ENCODE data around the gene ADGRG6.

The ADGRG6 gene

GRCh38 chr6:142329486-142330113 lies 27.8 kb downstream of the ADGRG6 start:
- Histone ChIP-seq H3K4me3 (ENCODE audit: insufficient read depth, low read depth, low read length, poor library complexity, severe bottlenecking) (no peak overlapping the region), H3K36me3 (ENCODE audit: control insufficient read depth, insufficient read depth, low read length) (no peaks in the 10 kb centered on the region), H3K4me1 (ENCODE audit: control insufficient read depth, insufficient read depth, low read length, poor library complexity, severe bottlenecking) (no peaks in the 10 kb centered on the region), H3K27ac (ENCODE audit: insufficient read depth, low read length, poor library complexity, severe bottlenecking) (no peak overlapping the region), H3K9me3 (ENCODE audit: control insufficient read depth, low read length) (no peaks in the 10 kb centered on the region), H3K27me3 (replicated peaks; ENCODE audit: control insufficient read depth, insufficient read depth, low read length, poor library complexity, severe bottlenecking) (no peaks in the 10 kb centered on the region)
- DNase-seq = no peak

GRCh38 chr6:142331075-142331551 lies 29.3 kb downstream of the ADGRG6 start:
- no peaks in the 10 kb centered on the region for H3K4me1 ChIP-seq (ENCODE audit: control insufficient read depth, insufficient read depth, low read length, poor library complexity, severe bottlenecking)
- no peaks in the 10 kb centered on the region for H3K9me3 ChIP-seq (ENCODE audit: control insufficient read depth, low read length)
- no peak for DNase-seq
- no peak overlapping the region for H3K27ac ChIP-seq (ENCODE audit: insufficient read depth, low read length, poor library complexity, severe bottlenecking)
- H3K4me3 ChIP-seq (ENCODE audit: insufficient read depth, low read depth, low read length, poor library complexity, severe bottlenecking) = no peak overlapping the region
- H3K27me3 ChIP-seq (replicated peaks; ENCODE audit: control insufficient read depth, insufficient read depth, low read length, poor library complexity, severe bottlenecking) = no peaks in the 10 kb centered on the region
- H3K36me3 ChIP-seq (ENCODE audit: control insufficient read depth, insufficient read depth, low read length) = no peaks in the 10 kb centered on the region

- Histone ChIP-seq H3K4me3 (ENCODE audit: insufficient read depth, low read depth, low read length, poor library complexity, severe bottlenecking) (no peak overlapping the region), H3K9me3 (ENCODE audit: control insufficient read depth, low read length) (no peaks in the 10 kb centered on the region), H3K4me1 (ENCODE audit: control insufficient read depth, insufficient read depth, low read length, poor library complexity, severe bottlenecking) (no peaks in the 10 kb centered on the region), H3K36me3 (ENCODE audit: control insufficient read depth, insufficient read depth, low read length) (no peaks in the 10 kb centered on the region), H3K27me3 (replicated peaks; ENCODE audit: control insufficient read depth, insufficient read depth, low read length, poor library complexity, severe bottlenecking) (no peaks in the 10 kb centered on the region), H3K27ac (ENCODE audit: insufficient read depth, low read length, poor library complexity, severe bottlenecking) (no peak overlapping the region)
- DNase-seq = no peak
Measured at GRCh38 chr6:142331601-142332000, 29.8 kb downstream of the ADGRG6 start.

- Histone ChIP-seq H3K27me3 (replicated peaks; ENCODE audit: control insufficient read depth, insufficient read depth, low read length, poor library complexity, severe bottlenecking) (no peaks in the 10 kb centered on the region), H3K27ac (ENCODE audit: insufficient read depth, low read length, poor library complexity, severe bottlenecking) (no peak overlapping the region), H3K9me3 (ENCODE audit: control insufficient read depth, low read length) (no peaks in the 10 kb centered on the region), H3K36me3 (ENCODE audit: control insufficient read depth, insufficient read depth, low read length) (no peaks in the 10 kb centered on the region), H3K4me3 (ENCODE audit: insufficient read depth, low read depth, low read length, poor library complexity, severe bottlenecking) (no peak overlapping the region), H3K4me1 (ENCODE audit: control insufficient read depth, insufficient read depth, low read length, poor library complexity, severe bottlenecking) (no peaks in the 10 kb centered on the region)
- no peak for DNase-seq
Measured at GRCh38 chr6:142332393-142333098, 30.7 kb downstream of the ADGRG6 start.

GRCh38 chr6:142333431-142333830 lies 31.6 kb downstream of the ADGRG6 start:
- H3K27ac ChIP-seq (ENCODE audit: insufficient read depth, low read length, poor library complexity, severe bottlenecking) = no peak overlapping the region
- H3K27me3 ChIP-seq (replicated peaks; ENCODE audit: control insufficient read depth, insufficient read depth, low read length, poor library complexity, severe bottlenecking) = no peaks in the 10 kb centered on the region
- no peaks in the 10 kb centered on the region for H3K4me1 ChIP-seq (ENCODE audit: control insufficient read depth, insufficient read depth, low read length, poor library complexity, severe bottlenecking)
- H3K36me3 ChIP-seq (ENCODE audit: control insufficient read depth, insufficient read depth, low read length) = no peaks in the 10 kb centered on the region
- no peak for DNase-seq
- no peak overlapping the region for H3K4me3 ChIP-seq (ENCODE audit: insufficient read depth, low read depth, low read length, poor library complexity, severe bottlenecking)
- no peaks in the 10 kb centered on the region for H3K9me3 ChIP-seq (ENCODE audit: control insufficient read depth, low read length)

- Histone ChIP-seq H3K9me3 (ENCODE audit: control insufficient read depth, low read length) (no peaks in the 10 kb centered on the region), H3K27me3 (replicated peaks; ENCODE audit: control insufficient read depth, insufficient read depth, low read length, poor library complexity, severe bottlenecking) (no peaks in the 10 kb centered on the region), H3K27ac (ENCODE audit: insufficient read depth, low read length, poor library complexity, severe bottlenecking) (no peak overlapping the region), H3K4me3 (ENCODE audit: insufficient read depth, low read depth, low read length, poor library complexity, severe bottlenecking) (no peak overlapping the region), H3K36me3 (ENCODE audit: control insufficient read depth, insufficient read depth, low read length) (no peaks in the 10 kb centered on the region), H3K4me1 (ENCODE audit: control insufficient read depth, insufficient read depth, low read length, poor library complexity, severe bottlenecking) (no peaks in the 10 kb centered on the region)
- no peak for DNase-seq
Measured at GRCh38 chr6:142334294-142334693, 32.5 kb downstream of the ADGRG6 start.

- no peaks in the 10 kb centered on the region for H3K4me1 ChIP-seq (ENCODE audit: control insufficient read depth, insufficient read depth, low read length, poor library complexity, severe bottlenecking)
- H3K27ac ChIP-seq (ENCODE audit: insufficient read depth, low read length, poor library complexity, severe bottlenecking) = no peak overlapping the region
- H3K9me3 ChIP-seq (ENCODE audit: control insufficient read depth, low read length) = no peaks in the 10 kb centered on the region
- DNase-seq = no peak
- no peaks in the 10 kb centered on the region for H3K36me3 ChIP-seq (ENCODE audit: control insufficient read depth, insufficient read depth, low read length)
- H3K27me3 ChIP-seq (replicated peaks; ENCODE audit: control insufficient read depth, insufficient read depth, low read length, poor library complexity, severe bottlenecking) = no peaks in the 10 kb centered on the region
- no peak overlapping the region for H3K4me3 ChIP-seq (ENCODE audit: insufficient read depth, low read depth, low read length, poor library complexity, severe bottlenecking)
Measured at GRCh38 chr6:142335415-142335814, 33.6 kb downstream of the ADGRG6 start.

- H3K27ac ChIP-seq (ENCODE audit: insufficient read depth, low read length, poor library complexity, severe bottlenecking) = no peak overlapping the region
- no peaks in the 10 kb centered on the region for H3K36me3 ChIP-seq (ENCODE audit: control insufficient read depth, insufficient read depth, low read length)
- H3K27me3 ChIP-seq (replicated peaks; ENCODE audit: control insufficient read depth, insufficient read depth, low read length, poor library complexity, severe bottlenecking) = no peaks in the 10 kb centered on the region
- no peaks in the 10 kb centered on the region for H3K4me1 ChIP-seq (ENCODE audit: control insufficient read depth, insufficient read depth, low read length, poor library complexity, severe bottlenecking)
- DNase-seq = no peak
- no peaks in the 10 kb centered on the region for H3K9me3 ChIP-seq (ENCODE audit: control insufficient read depth, low read length)
- H3K4me3 ChIP-seq (ENCODE audit: insufficient read depth, low read depth, low read length, poor library complexity, severe bottlenecking) = no peak overlapping the region
Measured at GRCh38 chr6:142336183-142336582, 34.4 kb downstream of the ADGRG6 start.

GRCh38 chr6:142336787-142337186 lies 35.0 kb downstream of the ADGRG6 start:
- H3K4me1 ChIP-seq (ENCODE audit: control insufficient read depth, insufficient read depth, low read length, poor library complexity, severe bottlenecking) = no peaks in the 10 kb centered on the region
- H3K9me3 ChIP-seq (ENCODE audit: control insufficient read depth, low read length) = no peaks in the 10 kb centered on the region
- no peaks in the 10 kb centered on the region for H3K27me3 ChIP-seq (replicated peaks; ENCODE audit: control insufficient read depth, insufficient read depth, low read length, poor library complexity, severe bottlenecking)
- H3K4me3 ChIP-seq (ENCODE audit: insufficient read depth, low read depth, low read length, poor library complexity, severe bottlenecking) = no peak overlapping the region
- H3K27ac ChIP-seq (ENCODE audit: insufficient read depth, low read length, poor library complexity, severe bottlenecking) = no peak overlapping the region
- DNase-seq = no peak
- no peaks in the 10 kb centered on the region for H3K36me3 ChIP-seq (ENCODE audit: control insufficient read depth, insufficient read depth, low read length)

GRCh38 chr6:142339113-142339512 lies 37.3 kb downstream of the ADGRG6 start:
- H3K36me3 ChIP-seq (ENCODE audit: control insufficient read depth, insufficient read depth, low read length) = no peaks in the 10 kb centered on the region
- H3K9me3 ChIP-seq (ENCODE audit: control insufficient read depth, low read length) = no peaks in the 10 kb centered on the region
- no peaks in the 10 kb centered on the region for H3K27me3 ChIP-seq (replicated peaks; ENCODE audit: control insufficient read depth, insufficient read depth, low read length, poor library complexity, severe bottlenecking)
- no peak for DNase-seq
- no peak overlapping the region for H3K4me3 ChIP-seq (ENCODE audit: insufficient read depth, low read depth, low read length, poor library complexity, severe bottlenecking)
- H3K4me1 ChIP-seq (ENCODE audit: control insufficient read depth, insufficient read depth, low read length, poor library complexity, severe bottlenecking) = no peaks in the 10 kb centered on the region
- no peak overlapping the region for H3K27ac ChIP-seq (ENCODE audit: insufficient read depth, low read length, poor library complexity, severe bottlenecking)

Data from effector memory CD4-positive, alpha-beta T cell (primary cell).